AG08396 (cell line): ENCODE data around the gene CROCC.
"Not testable (repeated sequence)": the region's sequence is repeated elsewhere in the genome, so short reads cannot be mapped to it uniquely, and the experiment has no call there.

Experiments used
- DNase-seq: peaks from one replicate; pipeline ENCODE4 v3.0.0; 2012; ENCODE audit warnings: low spot score, mixed read lengths

CROCC gene

DNA sequence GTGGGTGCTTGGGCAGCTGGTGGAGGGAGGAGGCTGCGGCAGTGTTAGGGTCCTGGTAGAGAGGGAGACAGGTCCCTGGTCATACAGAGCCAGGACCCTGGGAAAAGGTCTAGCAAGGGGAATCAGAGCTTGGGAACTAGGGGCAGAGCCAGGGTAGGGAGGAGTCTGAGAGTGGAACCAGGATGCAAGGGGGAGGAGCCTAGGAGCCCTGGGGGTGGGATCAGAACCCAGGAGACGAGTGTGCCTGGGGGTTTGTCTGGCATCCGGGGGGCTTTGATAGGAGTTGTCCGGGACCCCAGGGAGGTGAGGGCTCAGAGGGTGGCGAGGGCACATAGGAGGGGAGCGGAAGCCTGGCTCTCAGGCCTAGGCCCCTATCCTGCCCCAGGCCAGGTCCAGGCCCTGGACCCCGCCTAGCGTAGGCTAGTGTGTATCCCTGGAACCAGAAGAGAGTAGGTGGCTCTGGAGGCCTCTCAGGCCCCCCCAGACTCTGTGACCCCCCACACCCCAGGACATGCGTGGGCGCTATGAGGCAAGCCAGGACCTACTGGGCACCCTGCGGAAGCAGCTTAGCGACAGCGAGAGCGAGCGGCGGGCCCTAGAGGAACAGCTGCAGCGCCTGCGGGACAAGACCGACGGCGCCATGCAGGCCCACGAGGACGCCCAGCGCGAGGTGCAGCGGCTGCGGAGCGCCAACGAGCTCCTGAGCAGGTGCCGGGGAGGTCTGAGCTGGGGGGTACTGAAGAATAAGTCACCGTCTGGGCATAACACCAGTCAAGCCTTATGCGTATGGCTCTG is 17.9 kb downstream of the CROCC start:
- not testable (repeated sequence) for DNase-seq

DNA sequence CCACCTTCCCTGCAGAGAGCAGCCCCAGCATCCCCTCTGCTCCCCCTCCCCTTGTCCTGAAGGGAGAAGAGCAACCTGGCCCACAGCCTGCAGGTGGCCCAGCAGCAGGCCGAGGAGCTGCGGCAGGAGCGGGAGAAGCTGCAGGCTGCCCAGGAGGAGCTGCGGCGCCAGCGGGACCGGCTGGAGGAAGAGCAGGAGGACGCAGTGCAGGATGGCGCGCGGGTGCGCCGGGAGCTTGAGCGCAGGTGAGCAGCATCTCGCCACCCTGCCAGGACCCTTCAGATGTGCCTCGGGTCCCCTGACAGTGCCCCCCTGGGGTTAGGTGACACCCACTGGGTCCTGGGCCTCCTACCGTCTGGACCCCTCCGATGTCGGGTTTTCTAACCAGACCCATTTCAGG is 22.3 kb downstream of the CROCC start:
- no peak for DNase-seq

DNA sequence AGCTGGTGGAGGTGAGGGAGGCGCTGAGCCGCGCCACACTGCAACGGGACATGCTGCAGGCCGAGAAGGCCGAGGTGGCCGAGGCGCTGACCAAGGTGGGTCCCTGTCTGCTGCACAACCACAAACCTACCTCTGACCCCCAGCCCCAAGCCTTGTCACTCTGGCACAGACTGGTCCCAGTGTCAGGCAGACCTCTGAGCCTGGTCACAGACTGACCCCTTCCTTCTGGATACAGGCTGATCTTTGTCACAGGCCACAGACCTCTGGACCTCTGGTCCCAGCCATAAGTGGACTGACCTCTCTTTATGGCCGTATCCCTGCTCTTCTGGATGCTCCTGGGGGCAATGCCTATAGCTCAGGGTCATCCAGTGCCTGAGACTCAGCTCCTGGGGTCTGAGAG is 23.8 kb downstream of the CROCC start:
- DNase-seq, result not testable (repeated sequence)

DNA sequence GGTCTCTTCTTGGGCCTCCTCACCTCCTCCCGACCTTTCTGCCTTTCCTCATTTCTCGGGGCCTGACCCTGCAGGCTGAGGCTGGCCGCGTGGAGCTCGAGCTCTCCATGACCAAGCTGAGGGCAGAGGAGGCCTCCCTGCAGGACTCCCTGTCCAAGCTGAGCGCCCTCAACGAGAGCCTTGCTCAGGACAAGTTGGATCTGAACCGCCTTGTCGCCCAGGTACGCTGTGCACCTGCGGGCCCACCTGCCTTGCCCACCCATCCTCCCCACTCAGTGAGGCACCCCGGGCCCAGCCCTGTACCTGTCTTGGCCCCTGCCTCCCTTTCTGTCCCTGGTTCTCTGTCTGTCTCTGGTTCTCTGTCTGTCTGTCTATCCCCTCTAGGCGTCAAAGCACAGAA is 24.5 kb downstream of the CROCC start:
- not testable (repeated sequence) for DNase-seq

DNA sequence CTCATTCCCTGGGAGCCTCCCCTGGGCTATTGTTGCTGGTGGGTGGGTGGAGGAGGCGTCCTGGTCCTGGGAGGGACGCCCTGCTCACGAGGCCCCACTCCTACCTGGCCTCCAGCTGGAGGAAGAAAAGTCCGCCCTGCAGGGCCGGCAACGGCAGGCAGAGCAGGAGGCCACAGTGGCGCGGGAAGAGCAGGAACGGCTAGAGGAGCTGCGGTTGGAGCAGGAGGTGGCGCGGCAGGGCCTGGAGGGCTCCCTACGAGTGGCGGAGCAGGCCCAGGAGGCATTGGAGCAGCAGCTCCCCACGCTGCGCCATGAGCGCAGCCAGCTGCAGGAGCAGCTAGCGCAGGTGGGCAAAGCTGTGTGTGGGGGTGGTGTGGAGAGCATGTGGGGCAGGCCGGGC is 24.9 kb downstream of the CROCC start:
- DNase-seq, result no peak

DNA sequence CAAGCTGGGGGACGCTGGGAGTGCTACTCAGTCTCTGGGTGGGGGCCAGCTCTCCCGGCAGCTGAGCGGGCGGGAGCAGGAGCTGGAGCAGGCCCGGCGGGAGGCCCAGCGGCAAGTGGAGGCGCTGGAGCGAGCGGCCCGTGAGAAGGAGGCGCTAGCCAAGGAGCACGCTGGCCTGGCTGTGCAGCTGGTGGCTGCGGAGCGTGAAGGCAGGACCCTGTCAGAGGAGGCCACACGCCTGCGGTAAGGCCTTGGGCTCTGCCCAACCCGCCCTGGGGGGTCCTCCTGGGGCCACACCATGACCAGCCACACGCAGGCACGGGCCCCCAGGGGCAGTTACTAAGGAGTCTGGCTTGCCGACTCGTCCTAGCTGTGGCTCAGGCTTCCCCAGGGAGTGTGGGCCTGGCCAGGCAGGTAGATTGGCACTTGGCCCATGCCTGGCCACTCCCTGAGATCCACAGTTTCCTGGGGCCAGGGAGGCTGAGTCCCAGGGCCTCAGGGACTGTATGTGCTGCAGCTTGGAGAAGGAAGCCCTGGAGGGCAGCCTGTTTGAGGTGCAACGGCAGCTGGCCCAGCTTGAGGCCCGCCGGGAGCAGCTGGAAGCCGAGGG is 26.7 kb downstream of the CROCC start:
- not testable (repeated sequence) for DNase-seq

DNA sequence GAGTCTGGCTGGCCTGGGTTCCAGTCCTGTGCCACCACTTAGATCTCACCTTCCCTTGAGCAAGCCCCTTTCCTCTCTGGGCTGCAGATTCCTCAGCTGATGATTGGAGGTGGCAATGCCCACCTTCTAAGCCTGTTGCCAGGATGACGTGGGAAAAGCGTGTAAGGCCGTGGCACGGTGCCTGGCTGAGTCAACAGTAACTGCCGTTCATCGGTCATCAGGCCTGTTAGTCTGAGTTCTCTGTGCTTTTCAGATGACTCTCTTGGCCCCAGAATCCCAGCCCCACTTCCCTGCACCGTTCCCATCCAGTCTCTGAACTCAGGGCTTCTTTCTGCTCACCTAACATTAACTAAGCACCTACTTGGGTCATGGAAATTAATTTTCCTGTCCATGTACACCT is 27.3 kb downstream of the CROCC start:
- peak; percentile 75 for DNase-seq

DNA sequence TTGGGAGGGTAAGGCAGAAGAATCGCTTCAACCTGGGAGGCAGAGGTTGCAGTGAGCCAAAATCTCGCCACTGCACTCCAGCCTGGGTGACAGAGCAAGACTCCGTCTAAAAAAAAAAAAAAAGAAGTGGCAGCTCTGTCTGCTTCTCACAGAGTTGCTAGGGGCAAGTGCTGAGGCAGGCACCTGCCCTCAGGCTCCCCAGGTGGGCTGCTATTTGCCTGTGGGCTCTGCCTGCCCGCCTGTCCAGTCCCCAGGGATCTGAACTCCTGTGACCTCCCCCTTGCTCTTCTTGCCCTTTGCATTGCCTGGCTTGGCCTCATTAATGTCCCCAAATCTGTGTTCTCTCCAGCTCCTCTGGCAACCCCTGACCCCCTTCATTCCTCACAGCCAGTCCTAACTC is 30.6 kb downstream of the CROCC start:
- not testable (repeated sequence) for DNase-seq

DNA sequence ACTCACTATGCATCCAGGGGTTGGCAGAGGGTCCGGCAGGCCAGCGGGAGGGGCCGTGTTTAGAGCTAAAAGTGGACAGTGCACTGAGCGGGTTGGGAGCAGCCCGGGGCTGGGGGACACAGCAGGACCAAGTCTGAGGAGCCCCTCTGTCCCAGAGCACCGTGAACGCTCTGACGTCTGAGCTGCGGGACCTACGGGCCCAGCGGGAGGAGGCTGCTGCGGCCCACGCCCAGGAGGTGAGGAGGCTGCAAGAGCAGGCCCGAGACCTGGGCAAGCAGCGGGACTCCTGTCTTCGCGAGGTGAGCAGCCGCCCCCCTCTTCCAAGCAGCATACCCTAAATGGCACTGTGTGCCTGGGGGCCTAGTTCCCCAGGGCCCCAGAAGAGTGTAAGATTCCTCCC is 32.8 kb downstream of the CROCC start:
- no peak for DNase-seq

DNA sequence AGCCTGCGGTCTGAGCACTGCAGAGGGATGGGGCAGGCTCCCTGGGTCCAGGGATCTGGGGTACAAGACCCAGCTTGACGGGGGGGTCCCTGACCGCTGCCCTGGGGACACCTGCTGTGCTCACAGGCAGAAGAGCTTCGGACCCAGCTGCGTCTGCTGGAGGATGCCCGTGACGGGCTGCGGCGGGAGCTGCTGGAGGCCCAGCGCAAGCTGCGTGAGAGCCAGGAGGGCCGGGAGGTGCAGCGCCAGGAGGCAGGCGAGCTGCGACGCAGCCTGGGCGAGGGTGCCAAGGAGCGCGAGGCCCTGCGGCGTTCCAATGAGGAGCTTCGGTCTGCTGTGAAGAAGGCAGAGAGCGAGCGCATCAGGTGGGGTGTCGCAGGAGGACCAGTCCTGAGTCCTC is 33.5 kb downstream of the CROCC start:
- DNase-seq, result no peak

DNA sequence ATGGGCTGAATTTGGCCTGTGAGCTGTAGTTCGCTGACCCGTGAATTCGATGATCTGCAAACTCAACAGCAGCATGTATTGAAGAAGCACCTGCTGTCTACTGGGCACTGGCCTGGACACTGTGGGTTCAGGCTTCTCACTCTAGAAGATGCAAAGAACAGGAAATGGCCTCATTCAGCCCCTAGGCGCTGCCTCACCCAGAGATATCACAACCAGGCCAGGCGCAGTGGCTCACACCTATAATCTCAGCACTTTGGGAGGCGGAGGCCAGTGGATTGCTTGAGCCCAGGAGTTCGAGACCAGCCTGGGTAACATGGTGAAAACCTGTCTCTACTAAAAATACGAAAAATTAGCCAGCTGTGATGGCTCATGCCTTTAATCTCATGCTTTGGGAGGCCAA is 35.0 kb downstream of the CROCC start:
- no peak for DNase-seq

DNA sequence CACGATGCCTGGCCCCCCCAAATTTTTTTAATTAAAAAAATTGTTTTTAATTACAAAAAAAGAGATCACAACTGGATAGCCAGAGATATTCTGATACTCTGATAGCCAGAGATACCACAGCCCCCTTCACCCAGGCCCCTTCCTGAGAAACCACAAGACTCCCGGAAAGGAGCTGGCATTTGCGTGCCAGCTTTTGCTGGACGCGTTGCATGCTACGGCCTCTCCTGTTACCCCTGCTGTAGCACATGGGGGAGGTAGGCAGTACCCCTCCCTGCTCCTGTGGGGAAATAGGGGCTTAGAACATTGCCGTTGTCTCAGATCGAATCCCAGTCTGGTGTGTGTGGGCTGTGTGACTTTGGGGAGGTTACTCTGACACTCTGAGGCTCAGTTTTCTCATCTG is 36.0 kb downstream of the CROCC start:
- no peak for DNase-seq

DNA sequence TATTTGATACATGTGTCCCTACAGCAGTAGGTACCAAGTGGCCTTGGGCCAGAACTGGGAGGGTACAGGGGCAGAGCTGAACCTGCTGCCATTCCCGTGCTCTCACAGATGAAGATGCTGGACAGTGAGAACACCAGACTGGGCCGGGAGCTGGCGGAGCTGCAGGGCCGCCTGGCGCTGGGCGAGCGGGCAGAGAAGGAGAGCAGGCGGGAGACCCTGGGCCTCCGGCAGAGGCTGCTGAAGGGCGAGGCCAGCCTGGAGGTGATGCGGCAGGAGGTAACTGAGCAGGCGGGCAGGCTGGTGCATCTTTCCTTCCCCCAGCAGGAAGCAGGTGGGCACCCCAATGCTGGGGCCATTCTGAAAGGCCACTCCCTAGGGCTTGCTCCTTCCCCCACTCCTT is 36.7 kb downstream of the CROCC start:
- DNase-seq, result no peak

DNA sequence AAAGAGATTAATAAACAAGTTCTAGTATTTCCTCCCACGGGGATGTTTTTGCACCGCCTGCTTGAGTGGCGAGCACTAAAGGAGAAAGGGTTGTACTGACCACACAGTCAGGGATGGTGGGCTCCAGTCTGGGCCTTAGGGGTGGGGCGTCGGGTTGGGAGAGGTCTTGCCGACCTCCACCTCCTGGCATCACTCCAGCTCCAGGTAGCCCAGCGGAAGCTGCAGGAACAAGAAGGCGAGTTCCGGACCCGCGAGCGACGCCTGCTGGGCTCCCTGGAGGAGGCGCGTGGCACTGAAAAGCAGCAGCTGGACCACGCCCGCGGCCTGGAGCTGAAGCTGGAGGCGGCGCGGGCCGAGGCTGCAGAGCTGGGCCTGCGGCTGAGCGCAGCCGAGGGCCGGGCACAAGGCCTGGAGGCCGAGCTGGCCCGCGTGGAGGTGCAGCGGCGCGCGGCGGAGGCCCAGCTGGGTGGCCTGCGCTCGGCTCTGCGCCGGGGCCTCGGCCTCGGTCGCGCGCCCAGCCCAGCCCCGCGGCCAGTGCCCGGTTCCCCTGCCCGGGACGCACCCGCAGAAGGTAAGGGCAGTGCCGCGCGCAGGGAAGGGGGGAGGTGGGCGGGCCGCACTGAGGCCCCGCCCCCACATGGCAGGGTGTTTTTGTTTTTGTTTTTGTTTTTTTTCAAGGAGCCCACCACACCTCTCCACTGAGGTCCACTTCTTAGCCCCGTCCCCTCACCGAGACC is 39.0 kb downstream of the CROCC start:
- peak; percentile 87 for DNase-seq

DNA sequence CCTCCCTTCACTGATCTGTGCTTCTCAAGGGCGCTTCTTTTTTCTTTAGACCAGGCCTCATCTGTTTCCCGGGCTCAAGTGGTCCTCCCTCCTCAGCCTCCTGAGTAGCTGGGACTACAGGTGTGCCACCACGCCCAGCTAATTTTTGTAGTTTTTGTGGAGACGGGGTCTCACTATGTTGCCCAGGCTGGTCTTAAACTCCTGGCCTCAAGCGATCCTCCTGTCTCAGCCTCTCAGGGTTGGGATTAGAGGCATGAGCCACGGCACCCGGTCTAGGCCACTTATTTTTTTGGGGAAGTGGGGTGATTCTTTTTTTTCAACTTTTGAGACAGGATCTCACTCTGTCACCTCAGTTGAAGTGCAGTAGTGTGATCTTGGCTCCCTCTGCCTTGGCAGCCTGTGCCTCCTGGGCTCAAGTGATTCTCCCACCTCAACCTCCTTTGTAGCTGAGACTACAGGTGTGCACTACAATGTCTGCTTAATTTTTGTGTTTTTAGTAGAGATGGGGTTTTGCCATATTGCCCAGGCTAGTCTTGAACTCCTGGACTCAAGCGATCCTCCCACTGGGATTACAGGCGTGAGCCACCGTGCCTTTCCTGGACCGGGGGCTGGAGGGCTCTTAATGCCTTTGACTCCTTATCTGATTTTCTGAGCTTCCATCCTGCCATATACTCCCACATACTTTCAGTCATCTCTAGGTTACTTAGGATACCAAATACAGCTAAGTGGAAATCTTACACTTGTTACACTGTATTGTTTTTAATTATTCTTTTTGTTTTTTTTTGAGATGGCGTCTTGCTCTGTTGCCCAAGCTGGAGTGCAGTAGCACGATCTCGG is 39.8 kb downstream of the CROCC start:
- no peak for DNase-seq

DNA sequence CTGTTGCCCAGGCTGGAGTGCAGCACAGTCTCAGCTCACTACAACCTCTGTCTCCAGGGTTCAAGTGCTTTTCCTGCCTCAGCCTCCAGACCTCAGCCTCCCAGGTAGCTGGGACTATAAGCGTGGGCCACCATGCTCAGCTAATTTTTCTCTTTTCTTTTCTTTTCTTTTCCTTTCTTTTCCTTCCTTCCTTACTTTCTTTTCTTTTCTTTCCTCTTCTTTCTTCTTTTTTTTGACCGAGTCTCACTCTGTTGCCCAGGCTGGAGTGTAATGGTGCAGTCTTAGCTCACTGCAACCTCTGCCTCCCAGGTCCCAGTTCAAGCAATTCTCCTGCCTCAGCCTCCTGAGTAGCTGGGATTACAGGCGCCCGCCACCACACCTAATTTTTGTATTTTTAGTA is 42.4 kb downstream of the CROCC start:
- not testable (repeated sequence) for DNase-seq

DNA sequence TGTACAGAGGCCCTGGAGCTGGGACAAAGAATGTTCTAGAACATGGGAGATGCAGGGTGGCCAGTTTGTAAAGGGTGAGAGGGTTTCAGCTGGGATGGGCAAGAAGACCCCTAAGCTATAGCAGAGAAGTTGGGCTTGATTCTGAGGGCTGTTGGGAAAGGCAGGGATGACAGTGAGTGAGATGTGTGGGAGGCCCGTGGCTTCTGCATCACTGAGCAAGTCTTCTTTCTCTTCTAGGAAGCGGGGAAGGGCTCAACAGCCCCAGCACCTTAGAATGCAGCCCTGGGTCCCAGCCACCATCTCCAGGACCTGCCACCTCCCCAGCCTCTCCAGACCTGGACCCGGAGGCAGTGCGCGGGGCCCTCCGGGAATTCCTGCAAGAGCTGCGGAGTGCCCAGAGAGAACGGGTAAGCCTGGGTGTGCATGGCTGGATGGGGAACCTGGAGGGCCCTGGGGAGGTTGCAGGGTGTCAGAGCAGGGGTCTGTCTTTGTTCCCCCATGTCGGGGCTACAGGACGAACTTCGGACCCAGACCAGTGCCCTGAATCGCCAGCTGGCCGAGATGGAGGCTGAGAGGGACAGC is 43.8 kb downstream of the CROCC start:
- DNase-seq, result no peak

DNA sequence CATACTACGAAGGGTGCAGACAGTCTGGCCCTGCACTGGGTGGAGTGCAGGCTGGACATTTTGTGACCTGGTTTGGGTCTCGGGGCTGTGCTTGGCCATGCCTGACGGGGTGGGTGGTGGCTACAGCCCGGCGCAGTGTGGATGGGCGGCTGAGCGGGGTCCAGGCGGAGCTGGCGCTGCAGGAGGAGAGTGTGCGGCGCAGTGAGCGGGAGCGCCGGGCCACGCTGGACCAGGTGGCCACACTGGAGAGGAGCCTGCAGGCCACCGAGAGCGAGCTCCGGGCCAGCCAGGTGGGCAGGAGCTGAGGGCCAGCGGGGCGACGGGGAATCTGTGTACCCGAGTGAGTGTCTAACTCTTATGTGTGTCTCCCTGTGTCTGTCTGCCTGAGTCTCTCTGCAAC is 44.6 kb downstream of the CROCC start:
- DNase-seq, result no peak

DNA sequence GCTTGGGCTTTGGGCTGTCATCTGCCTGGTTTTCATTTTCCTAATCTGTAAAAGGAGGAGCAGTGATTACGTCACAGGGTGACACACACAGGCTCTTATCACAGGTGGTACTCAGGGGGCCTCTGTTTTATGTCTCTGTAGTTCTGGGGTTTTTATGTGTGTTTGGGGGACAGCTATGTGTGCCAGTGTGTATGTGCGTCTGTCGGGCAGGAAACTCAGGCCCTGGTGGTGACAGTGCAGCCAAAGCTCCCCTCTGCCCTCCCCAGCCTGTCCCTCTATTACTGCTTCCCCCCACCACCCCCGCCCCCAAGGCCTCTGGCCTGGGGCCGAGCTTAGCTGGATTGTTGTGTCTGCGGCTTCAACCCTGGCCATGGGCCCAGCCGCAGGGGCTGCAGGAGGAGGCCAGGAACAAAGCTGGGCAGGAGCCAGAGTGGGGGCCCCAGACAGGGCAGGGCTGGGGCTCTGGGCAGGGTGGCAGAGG is 45.4 kb downstream of the CROCC start:
- DNase-seq, result no peak

DNA sequence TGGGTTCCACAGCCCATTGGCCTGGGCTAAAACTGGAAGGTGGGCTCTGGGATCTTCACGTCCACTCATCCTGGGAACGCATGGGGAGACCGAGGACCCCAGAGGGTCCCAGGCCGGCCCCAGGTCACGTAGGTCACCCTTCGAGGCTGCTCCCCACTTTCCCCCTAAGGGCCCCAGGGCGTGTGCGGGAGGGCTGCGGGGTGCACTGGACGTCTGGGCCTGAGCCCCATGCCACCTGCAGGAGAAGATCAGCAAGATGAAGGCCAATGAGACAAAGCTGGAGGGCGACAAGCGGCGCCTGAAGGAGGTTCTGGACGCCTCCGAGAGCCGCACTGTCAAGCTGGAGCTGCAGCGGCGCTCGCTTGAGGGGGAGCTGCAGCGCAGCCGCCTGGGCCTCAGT is 46.2 kb downstream of the CROCC start:
- no peak for DNase-seq

DNA sequence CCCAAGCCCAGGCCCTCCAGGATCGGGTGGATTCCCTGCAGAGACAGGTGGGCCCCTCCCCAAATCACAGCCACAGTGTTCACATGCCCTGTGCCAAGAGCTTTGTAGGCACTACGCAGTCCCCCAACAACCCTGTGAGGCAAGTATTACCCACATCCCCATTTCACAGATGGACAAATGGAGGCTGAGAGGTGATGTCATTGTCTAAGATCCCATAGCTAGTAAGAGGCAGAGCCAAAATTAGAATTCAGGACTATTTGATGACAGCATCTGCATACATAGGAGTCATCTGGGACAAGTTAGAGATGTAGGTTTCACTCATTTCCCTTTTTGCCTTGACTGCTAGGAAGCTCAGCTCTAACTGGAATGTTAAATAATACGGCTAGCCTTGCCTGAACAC is 46.6 kb downstream of the CROCC start:
- DNase-seq, result no peak
